GM12878 (cell line): Measurements from ENCODE around the gene EIF4E1B. TPM values are rescaled to one million over a fixed set of nuclear protein-coding genes. Genes with fewer than 3 reads are reported as not detected.
A peak's percentile ranks its signal among the peaks of the same experiment; 100 is the strongest.

Source experiments
- ATAC-seq: fragments of 200-7000 bp; cut with Tn5 transposase; 3 replicates; pipeline ENCODE4 v1.9.1; 2020; ENCODE audit warnings: mild to moderate bottlenecking, moderate library complexity
- BruUV-seq: library from RNA; stranded (reverse); fragments of 400-500 nt; replicated peaks from 2 replicates; lab custom pipeline; 2021; lab: Mats Ljungman, UMichigan
- CTCF ChIA-PET: fragments of 300-600 bp; sonication (Branson Sonifier 250); formaldehyde crosslinking; extraction: SDS; loops from one replicate; lab custom pipeline; 2021; ENCODE audit warnings: inconsistent platforms; lab: Yijun Ruan, JAX
- POLR2A ChIA-PET: fragments of 350-600 bp; formaldehyde crosslinking; extraction: SDS; loops from one replicate; lab custom pipeline; 2021; ENCODE audit warnings: inconsistent platforms; lab: Charles Lee
- RAD21 ChIA-PET: fragments of 300-600 bp; sonication (Branson Sonifier 250); formaldehyde crosslinking; loops from one replicate; lab custom pipeline; 2023; ENCODE audit warnings: antibody characterized with exemption; ENCODE audit not compliant: unreplicated experiment; lab: Charles Lee
- SMC1A ChIA-PET: fragments of 300-600 bp; sonication (Branson Sonifier 250); formaldehyde crosslinking; loops from one replicate; lab custom pipeline; 2023; ENCODE audit not compliant: unreplicated experiment, uncharacterized antibody; lab: Charles Lee
- DNase-seq: peaks from one replicate; pipeline ENCODE4 v3.0.0-alpha.2; 2011; ENCODE audit warnings: low read depth, low spot score
- FAIRE-seq: peaks from 3 replicates; lab custom pipeline; 2011; peaks lifted over from hg19 to GRCh38; lab: Jason Lieb, UNC
- H2AFZ ChIP-seq: 2 replicates; pipeline ENCODE4 v1.6.0; 2011; ENCODE audit warnings: low read depth, low read length, control low read depth; ENCODE audit not compliant: control insufficient read depth
- H3K27ac ChIP-seq: 2 replicates; pipeline ENCODE4 v1.5.1; 2011; ENCODE audit warnings: control low read depth; ENCODE audit not compliant: control insufficient read depth, insufficient read depth
- H3K27me3 ChIP-seq, 2 experiments: replicated peaks in 1 of 2; 2 replicates each; pipeline versions ENCODE4 v1.6.0 to v1.6.1; 2011; ENCODE audit warnings: low read length in 1 of 2; ENCODE audit not compliant: control insufficient read depth in 2 of 2, insufficient read depth in 2 of 2
- H3K36me3 ChIP-seq, 2 experiments: 2 replicates each; pipeline ENCODE4 v1.5.1; 2011; ENCODE audit warnings: low read length in 1 of 2; ENCODE audit not compliant: control insufficient read depth in 2 of 2, insufficient read depth in 2 of 2
- H3K4me1 ChIP-seq: 2 replicates; pipeline ENCODE4 v1.6.1; 2011; ENCODE audit warnings: mild to moderate bottlenecking, low read length, moderate library complexity, mixed read lengths; ENCODE audit not compliant: control insufficient read depth, insufficient read depth
- H3K4me2 ChIP-seq: 2 replicates; pipeline ENCODE4 v1.6.0; 2011; ENCODE audit warnings: control low read depth; ENCODE audit not compliant: control insufficient read depth, insufficient read depth
- H3K4me3 ChIP-seq: fragments of 200-600 bp; sonication (generic); 2 replicates; pipeline ENCODE4 v1.5.1; 2016
- H3K79me2 ChIP-seq: 2 replicates; pipeline ENCODE4 v1.6.0; 2011; ENCODE audit warnings: low read length; ENCODE audit not compliant: control insufficient read depth, insufficient read depth
- H3K9ac ChIP-seq: 2 replicates; pipeline ENCODE4 v1.8.0; 2011; ENCODE audit warnings: low read length, control low read depth, mixed read lengths; ENCODE audit not compliant: control insufficient read depth, insufficient read depth
- H3K9me3 ChIP-seq: replicated peaks from 3 replicates; pipeline ENCODE4 v1.5.1; 2011; ENCODE audit warnings: mild to moderate bottlenecking, low read length; ENCODE audit not compliant: control insufficient read depth, insufficient read depth
- H4K20me1 ChIP-seq: 2 replicates; pipeline ENCODE4 v1.6.0; 2011; ENCODE audit not compliant: control insufficient read depth, insufficient read depth
- CTCF ChIP-seq, 3 experiments: IDR thresholded peaks in 2 of 3; conservative IDR thresholded peaks in 1 of 3; 2 replicates each; pipeline ENCODE4 v1.5.1; 2011; ENCODE audit warnings: low read depth in 3 of 3, low read length in 3 of 3, mild to moderate bottlenecking in 3 of 3, control low read depth in 2 of 3, moderate library complexity in 2 of 3, inconsistent platforms in 1 of 3, mixed read lengths in 1 of 3; ENCODE audit not compliant: control insufficient read depth in 2 of 3, insufficient read depth in 1 of 3; ENCODE audit errors: extremely low read depth in 1 of 3
- EGR1 ChIP-seq, 2 experiments: IDR thresholded peaks; 1 replicate in 1 of 2; 2 replicates in 1 of 2; pipeline ENCODE4 v1.6.1; 2011 to 2012; ENCODE audit warnings: low read depth in 2 of 2, low read length in 2 of 2, borderline replicate concordance in 1 of 2, mild to moderate bottlenecking in 1 of 2, moderate library complexity in 1 of 2
- JUND ChIP-seq: IDR thresholded peaks from 2 replicates; pipeline ENCODE4 v1.6.1; 2012; ENCODE audit warnings: low read depth, mild to moderate bottlenecking, low read length, improper control_type of control experiment, moderate library complexity
- MYC ChIP-seq: IDR thresholded peaks from 2 replicates; pipeline ENCODE4 v1.6.1; 2011; ENCODE audit warnings: mild to moderate bottlenecking, low read length, moderate library complexity, inconsistent platforms; ENCODE audit not compliant: insufficient read depth, insufficient replicate concordance, insufficient read length, severe bottlenecking
- NFYA ChIP-seq: IDR thresholded peaks from 2 replicates; pipeline ENCODE4 v1.6.1; 2011; ENCODE audit warnings: low read depth, mild to moderate bottlenecking, low read length, improper control_type of control experiment, borderline replicate concordance
- ZNF592 ChIP-seq: fragments of 450-650 bp; IDR thresholded peaks from 2 replicates; pipeline ENCODE4 v1.6.1; 2017; ENCODE audit warnings: mild to moderate bottlenecking, moderate library complexity
- WGBS: methylation state at CpG from one replicate; pipeline ENCODE4 v1.1.6; 2016; ENCODE audit warnings: low lambda C conversion rate; ENCODE audit not compliant: insufficient replicate concordance, insufficient coverage; ENCODE audit errors: missing lambda C conversion rate; 5-methylcytosine and 5-hydroxymethylcytosine counted together
- in situ Hi-C: fragments of 300-500 bp; cut with MboI; formaldehyde crosslinking; loops from 9 replicates; pipeline ENCODE4 v1.14.3; 2018; ENCODE audit warnings: mixed read lengths
- intact Hi-C: fragments of 100-400 bp; cut with micrococcal nuclease; formaldehyde crosslinking; loops from one replicate; pipeline ENCODE4 v1.14.2; 2022; ENCODE audit not compliant: unreplicated experiment
- polyA plus RNA-seq, 11 experiments: library from polyadenylated mRNA; depleted of rRNA in 4 of 11; unstranded in 6 of 11; stranded (reverse) in 5 of 11; fragments of >200 nt; fragmentation: Nextera tagmentation in 4 of 11; fragmentation: Illumina TruSeq in 1 of 11; extraction: Ambion mirVana in 4 of 11; extraction: Trizol in 1 of 11; gene quantifications; 1 replicate in 1 of 11; 2 replicates in 10 of 11; pipeline versions ENCODE4 v1.2.1 to v1.2.3, GENCODE V29; 2011 to 2016; ENCODE audit warnings: inconsistent platforms in 2 of 11, missing spikeins in 2 of 11, low read depth in 1 of 11
- total RNA-seq, 4 experiments: library from RNA; depleted of rRNA in 3 of 4; stranded (reverse); fragments of >200 nt in 3 of 4; fragmentation: Illumina TruSeq in 1 of 4; extraction: Trizol in 1 of 4; gene quantifications; 2 replicates each; pipeline versions ENCODE4 v1.2.1 to v1.2.3, GENCODE V29; 2013 to 2021

The EIF4E1B gene
- total and polyA plus RNA-seq, 10 of the 15 experiments (the other 5 are each of a cell fraction or from before 2014, with no cell fraction given): not detected

GRCh38 chr5:176674799-176675198 is 44.3 kb downstream of the EIF4E1B start:
- WGBS: 20% methylated on average over 17 of the region's 17 CpGs
- no peaks in the 10 kb centered on the region for H3K4me1 ChIP-seq
- no peaks in the 10 kb centered on the region for H3K36me3 ChIP-seq
- ChIA-PET RAD21 (no interaction called here), SMC1A (no interaction called here), POLR2A (no interaction called here), CTCF (interaction anchor here (1.7 kb wide), 1 partner anchor 14 kb away, joined by 10 read pairs; no protein-coding TSS in a partner anchor)
- H3K27ac ChIP-seq: no peak overlapping the region
- TF ChIP-seq NFYA: no peak
- no peak overlapping the region for H2AFZ ChIP-seq
- H3K79me2 ChIP-seq: no peaks in the 10 kb centered on the region
- ATAC-seq: no peak
- H4K20me1 ChIP-seq: no peaks in the 10 kb centered on the region
- no peak for DNase-seq
- no TSS peak for BruUV-seq
- no peak overlapping the region for H3K9ac ChIP-seq
- peaks cover 0 to 3% of the 10 kb centered on the region in 2 experiments; a peak in 2 of 4 replicates for H3K27me3 ChIP-seq
- H3K9me3 ChIP-seq: no peaks in the 10 kb centered on the region
- in situ Hi-C loops (no loop called here), intact Hi-C loops (no loop called here)
- H3K4me2 ChIP-seq: no peak overlapping the region
- no peak for FAIRE-seq
- H3K4me3 ChIP-seq: no peak overlapping the region

GRCh38 chr5:176675676-176676360 is 45.3 kb downstream of the EIF4E1B start:
- Histone ChIP-seq H2AFZ (no peak overlapping the region), H3K9ac (no peak overlapping the region), H3K27me3 (peaks cover 0 to 5% of the 10 kb centered on the region in 2 experiments; a peak in 2 of 4 replicates), H3K4me2 (no peak overlapping the region), H3K4me3 (no peak overlapping the region), H3K9me3 (no peaks in the 10 kb centered on the region), H3K36me3 (no peaks in the 10 kb centered on the region), H4K20me1 (no peaks in the 10 kb centered on the region), H3K4me1 (no peaks in the 10 kb centered on the region), H3K27ac (no peak overlapping the region), H3K79me2 (no peaks in the 10 kb centered on the region)
- POLR2A ChIA-PET: no interaction called here
- ATAC-seq: no peak
- DNase-seq: no peak
- no TSS peak for BruUV-seq
- CTCF ChIA-PET: interaction anchor here (1.8 to 3.2 kb wide), 2 partner anchors 15 to 18 kb away, joined by 6 to 25 read pairs; no protein-coding TSS in a partner anchor
- 57% methylated on average over 19 of the region's 19 CpGs for WGBS
- in situ Hi-C loops: no loop called here
- intact Hi-C loops: no loop called here
- SMC1A ChIA-PET: no interaction called here
- RAD21 ChIA-PET: interaction anchor here (1.0 to 2.9 kb wide), 2 partner anchors 15 to 29 kb away, joined by 4 to 16 read pairs; partner anchors contain the start of gene TSPAN17
- FAIRE-seq: no peak
- TF ChIP-seq EGR1 (IDR thresholded peaks at IDR 0.05; ENCODE audit: borderline replicate concordance in 1 of 2, low read depth in 2 of 2, low read length in 2 of 2) (no peak), CTCF (IDR thresholded peaks at IDR 0.05 in 2 of 3, conservative IDR thresholded peaks at IDR 0.05 in 1 of 3; ENCODE audit: control insufficient read depth in 2 of 3, extremely low read depth in 1 of 3, insufficient read depth in 1 of 3, low read depth in 3 of 3, low read length in 3 of 3) (peak in 2 of 3 experiments; percentile 8 to 13; a peak in 1 of 6 replicates), MYC (no peak), JUND (no peak), ZNF592 (no peak)
